A172 (cell line): ENCODE results near the gene GRM3. TPM values are rescaled to one million over a fixed set of nuclear protein-coding genes. Genes with fewer than 3 reads are reported as not detected.

ENCODE experiments used
- DNase-seq: peaks from one replicate; pipeline ENCODE4 v3.0.0-alpha.2; 2015; ENCODE audit warnings: low spot score
- total RNA-seq: library from RNA; depleted of rRNA; stranded (reverse); fragments of >200 nt; shearing (Covaris generic); gene quantifications from 2 replicates; pipeline ENCODE4 v1.2.3, GENCODE V29; 2014

GRM3 gene
- total RNA-seq, 1 experiment from 2014 or later, result not detected

DNA sequence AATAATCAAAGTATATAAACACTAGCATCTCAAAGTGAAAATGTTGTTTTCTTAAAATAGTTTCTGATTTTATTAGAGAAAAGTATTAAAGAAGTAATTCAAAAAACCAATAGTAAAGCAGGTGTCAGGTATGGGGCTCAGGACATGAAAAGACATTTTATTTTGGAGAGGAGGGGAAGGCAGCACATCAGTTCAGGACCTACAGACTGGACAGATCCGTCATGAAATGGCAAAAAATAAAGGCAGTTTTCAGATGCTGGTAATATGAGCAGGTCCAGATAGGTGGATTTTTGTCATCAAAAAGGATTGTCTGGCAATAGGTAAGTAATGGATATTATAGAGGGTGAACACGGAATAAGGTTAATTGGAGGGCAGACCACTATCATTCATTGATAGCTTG is 49.0 kb downstream of the GRM3 start:
- no peak for DNase-seq

DNA sequence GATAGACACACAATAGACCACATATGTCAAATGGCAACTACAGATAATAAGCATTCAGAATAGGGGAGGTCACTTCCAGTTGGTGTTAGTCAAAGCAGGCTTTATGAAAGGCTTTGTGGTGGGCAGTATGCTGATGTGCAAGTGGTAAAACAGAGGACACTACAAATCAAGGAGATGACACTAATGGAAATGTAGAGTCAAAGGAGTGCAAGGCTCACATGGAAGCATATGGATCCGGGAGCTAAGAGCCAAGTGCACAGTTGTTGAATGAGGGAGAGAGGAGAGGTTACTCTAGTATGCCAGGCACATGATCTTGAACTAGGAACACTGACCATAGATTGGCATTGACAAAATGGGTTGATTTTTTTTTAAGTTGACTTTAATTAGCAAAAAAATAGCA is 62.7 kb downstream of the GRM3 start:
- no peak for DNase-seq

DNA sequence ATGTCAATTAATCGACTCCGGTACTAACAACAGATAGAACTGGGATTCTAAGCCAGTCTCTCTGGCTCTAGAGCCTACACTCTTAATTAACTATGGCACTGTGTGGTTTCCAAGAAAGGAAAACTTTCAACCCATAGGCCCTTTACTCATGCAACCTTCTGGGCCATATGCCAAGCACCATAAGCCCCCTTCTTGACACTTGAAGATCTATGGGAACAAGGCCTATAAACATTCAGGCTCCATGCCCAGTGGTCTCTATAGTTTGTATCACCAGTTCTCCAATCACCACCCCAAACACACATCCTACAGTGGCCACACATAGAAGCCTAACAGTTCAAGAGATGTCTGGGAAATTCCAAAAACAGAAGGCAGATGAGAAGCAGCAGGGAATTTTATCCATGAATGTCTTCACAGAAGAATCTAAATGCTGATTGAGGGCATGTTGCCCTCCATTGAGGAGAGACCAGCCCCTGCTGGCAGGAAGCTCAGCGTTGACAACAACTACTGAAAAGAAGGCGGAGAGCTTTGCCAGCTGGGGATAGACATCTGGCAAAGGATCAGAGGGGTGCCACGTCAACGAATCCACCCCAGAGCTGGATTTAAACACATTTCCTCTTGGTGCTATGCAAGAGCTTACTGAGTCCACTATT is 64.4 kb downstream of the GRM3 start:
- DNase-seq, result no peak

DNA sequence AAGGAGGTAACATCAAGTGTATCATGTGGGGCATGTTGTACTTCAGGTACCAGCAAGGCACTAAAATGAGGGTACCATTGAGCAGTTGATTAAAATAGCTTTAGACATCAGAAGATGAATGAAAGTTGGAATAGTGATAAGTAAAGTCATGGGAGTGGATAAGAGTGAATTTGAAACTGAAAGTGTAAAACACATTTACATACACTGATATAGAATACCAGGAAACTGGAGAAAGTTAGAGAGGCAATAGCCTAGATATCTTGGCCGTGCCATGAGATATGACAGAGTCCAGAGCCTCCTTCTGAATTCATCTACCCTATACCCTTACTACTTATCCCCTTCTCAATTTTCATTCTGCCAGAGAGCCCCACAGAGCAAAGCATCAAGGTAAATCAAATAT is 76.6 kb downstream of the GRM3 start:
- no peak for DNase-seq

DNA sequence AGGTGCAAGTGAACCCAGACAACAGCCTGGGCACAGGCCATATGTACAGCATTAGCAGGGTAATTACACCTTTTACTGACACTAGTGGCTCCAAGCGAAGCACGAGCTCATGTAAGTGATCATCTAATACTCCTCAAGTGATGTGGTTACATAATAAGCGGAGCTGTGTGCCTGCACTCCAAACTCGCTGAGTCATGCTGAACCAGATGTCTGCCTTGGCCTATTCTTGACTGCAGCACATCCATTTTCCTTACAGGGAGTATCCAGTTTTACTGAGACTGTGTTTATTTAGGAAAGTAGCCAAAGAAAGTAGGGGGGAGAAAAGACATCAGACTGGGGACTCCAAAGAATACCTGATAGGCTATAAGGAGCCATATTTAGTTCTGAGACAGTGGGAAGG is 90.1 kb downstream of the GRM3 start:
- peak; percentile 44 for DNase-seq

DNA sequence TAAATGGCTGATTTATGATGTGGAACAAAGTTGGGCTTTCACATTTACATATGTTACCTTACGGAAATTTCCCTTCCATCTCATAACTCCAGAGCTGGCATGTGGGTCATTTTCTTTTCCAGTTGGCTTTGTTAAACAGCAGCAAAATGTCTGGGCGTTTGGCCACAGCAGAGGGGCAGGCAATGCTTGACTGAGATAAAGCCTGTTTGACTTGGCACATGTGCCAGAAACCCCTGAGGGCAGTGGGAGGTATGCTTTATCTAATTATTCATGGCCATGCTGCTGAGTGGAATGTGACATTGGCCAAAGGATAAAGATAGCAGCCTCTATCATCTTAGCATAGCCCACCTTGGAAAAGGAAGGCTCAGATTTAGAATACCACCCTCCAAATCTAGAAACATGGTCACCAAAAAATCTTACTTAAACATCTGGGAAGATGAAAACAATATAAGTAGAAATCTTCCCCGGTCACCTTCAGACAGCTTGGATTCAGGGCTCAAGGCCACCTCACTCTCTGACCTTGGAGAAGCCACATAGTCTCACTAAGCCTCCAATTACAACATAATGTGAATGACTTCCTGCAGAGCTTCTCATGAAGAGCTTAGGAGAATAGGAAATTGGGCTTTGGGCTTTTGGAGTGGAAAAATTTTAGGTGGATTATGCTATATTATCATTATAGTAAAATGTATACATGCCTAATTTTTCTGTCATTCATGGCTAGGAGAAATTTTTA is 101.5 kb downstream of the GRM3 start:
- DNase-seq, result no peak

DNA sequence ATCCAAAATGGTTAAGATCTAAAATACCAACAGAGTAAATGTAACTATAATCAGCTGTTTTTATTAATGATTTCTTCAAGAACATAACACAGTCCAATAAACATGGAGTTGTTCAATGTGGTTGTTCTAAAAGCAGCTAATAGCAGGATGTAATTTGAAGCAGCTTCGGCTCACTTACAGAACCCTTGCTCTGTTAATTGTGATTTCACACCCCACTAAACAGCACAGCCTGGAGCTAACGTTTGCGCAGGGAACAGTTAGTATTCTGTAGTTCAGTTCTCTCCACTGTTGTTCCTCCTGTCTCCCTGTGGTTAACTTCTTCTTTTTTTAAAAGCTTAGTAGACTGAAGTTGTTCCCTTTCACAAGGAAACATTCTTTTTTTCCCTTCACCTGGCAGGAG is 104.0 kb downstream of the GRM3 start:
- no peak for DNase-seq

DNA sequence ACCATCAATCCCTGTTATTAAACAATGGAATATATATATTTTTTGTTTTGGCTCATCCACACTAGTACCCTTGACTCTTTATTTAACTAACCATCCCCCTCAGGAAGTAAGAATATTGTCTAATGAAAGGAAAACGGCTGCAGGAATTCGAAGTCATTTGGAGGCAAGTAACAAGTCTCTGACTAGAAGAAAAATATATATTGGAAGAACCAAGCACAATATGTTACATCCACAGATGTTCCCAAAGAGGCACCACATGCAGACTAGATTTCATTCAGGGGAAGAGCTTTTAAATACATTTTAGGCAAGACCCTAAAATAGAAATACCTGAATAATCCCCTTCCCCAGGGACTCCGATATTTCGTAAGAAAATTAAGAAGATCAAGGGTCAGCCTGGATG is 104.5 kb downstream of the GRM3 start:
- no peak for DNase-seq

DNA sequence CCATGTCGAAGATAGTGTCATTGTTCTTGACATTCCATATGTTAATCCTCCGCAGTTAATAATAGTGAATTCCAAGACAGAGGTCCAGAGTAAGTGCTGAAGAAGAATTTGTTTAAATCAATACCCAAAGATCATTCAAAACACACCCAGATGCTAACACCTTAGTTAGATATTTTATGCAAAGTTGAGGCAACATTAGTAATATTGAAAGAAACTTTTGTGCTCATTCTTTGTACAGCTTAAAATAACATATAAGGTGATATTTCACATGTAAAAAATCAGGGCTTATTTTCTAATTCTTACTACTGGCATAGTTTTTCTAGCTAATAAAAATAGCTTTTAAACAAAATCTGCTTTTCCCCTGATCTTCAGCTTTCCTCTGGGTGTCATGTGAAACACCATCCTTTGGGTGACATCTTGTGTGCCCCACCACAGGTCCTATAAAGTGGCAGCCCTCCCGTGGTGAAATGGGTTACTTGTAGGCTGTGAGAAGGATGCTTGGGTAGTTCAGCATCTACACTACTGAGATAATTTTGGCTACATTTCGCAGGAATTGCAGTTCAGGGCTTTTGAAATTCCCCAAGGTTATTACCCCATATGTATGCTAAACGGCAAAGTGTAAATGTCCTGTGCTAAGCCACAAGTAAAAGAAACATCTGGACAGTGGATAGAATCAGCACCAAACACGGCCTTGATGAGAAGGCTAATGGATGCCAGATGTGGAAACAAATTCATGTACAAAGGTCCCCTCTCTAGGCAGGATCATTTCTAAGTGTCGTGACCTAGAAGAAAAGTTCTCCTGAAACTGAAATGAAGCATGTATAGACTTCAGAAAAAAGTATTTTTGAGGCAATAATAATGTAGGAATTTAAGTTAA is 105.4 kb downstream of the GRM3 start:
- no peak for DNase-seq

DNA sequence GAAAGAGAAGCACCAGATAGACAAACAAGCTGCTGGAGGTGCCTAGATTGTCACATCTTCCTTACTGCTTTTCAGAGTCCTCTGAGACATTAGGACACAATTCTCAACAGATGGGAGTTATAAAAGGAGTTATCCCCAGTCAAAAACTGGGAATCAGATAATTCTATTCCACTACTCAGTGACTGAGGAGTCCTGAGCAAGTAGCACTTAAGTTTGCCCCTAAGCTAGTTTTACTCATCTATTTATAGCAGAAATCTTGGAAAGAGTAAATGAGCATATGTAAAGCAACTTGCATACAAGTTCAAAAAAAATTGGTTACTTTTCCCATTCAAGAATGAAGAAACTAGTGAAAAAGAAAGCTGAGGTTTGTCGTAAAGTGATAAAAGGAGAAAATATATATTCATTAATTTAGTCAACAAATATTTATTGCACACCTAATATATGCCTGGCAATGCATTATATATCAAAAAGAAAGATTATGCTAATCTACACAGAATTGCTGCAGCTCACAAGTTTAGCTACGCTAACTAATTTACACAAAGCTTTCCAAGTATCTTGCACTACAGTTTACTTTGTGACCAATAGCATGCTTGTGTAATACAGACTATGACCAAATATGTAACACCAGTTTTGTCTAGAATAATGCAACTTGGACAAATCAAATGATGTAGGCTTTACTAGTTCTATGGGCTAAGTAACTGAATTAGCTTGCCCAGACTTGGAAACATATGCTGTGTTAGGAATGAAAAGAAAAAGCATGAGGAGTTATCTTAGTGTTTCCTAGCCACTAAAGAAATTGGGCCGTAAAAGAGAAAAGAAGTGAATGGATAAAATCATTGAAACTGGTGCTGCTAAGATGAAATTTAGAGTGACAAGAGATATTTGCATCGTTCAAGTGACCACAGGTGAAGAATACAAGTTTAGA is 106.3 kb downstream of the GRM3 start:
- DNase-seq, result no peak

DNA sequence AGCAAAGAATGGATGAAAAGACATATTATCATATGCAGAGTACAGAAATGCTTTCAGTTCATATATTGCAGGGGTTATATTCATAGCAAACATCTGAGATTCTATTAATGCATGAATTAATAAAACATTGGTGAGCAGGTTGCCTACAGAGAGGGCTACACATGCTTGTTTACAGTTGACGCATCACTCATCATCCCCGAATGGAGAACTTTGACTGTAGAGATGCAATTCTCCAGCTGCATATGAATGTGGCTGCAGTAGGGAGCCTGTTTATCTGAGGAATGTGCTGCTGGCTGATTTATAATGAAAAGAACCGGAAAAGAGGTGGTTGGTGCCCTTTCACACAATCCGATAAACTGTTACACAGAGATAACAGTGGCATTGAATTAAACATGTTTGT is 116.5 kb downstream of the GRM3 start:
- no peak for DNase-seq

DNA sequence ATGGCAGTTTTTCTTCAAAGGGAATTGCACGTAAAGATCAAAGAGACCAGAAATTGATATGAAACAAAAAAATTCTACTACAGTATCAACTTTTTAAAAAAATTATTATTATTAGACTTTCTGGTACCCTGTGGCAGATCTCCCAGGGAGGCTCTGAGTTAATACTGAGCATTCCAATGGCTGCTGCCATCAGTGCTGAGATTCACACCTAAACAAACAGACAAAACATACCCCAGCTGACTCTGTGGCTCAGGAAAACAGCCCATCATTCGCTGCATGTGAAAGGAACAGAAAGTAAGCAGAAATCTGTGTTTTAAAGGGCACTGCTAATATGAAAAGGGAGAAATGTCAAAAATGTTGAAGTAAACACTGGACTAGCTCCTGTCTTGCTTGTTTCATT is 118.4 kb downstream of the GRM3 start:
- no peak for DNase-seq

DNA sequence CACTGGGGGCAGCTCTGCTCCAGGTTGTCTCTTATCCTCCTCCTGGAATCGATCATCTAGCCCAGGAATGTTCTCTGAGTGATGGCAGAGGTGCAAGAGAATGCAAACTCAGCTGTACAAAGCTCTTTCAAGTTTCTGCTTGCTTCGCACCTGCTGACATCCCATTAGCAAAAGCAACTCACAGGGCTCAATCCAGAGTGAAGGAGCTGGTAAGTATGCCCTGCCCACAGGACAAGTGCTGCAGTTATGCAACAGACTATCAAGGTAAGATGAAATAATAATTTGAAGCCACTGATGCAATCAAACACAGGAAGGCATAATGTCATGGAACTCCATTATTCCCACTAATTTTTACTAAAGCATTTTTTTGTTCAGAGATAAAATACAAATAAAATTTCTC is 122.2 kb downstream of the GRM3 start:
- no peak for DNase-seq

DNA sequence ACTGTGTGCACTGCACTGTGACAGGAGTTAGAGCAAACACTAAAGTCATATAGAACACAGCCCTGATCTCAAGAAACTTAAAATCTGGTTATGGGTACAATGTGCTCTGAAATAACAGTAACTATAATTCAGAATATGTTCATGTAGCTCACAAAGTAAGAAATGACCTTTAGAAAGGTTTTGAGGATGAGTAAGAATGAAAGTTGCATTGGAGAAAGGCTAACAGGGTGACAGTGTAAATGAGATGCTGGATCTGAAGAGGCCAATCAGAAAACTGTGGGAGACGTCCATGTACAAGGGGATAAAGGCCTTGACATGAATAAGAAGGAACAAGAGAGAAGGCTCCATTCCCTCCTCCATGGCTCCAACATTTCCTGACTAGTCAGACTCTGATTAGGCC is 124.7 kb downstream of the GRM3 start:
- no peak for DNase-seq

DNA sequence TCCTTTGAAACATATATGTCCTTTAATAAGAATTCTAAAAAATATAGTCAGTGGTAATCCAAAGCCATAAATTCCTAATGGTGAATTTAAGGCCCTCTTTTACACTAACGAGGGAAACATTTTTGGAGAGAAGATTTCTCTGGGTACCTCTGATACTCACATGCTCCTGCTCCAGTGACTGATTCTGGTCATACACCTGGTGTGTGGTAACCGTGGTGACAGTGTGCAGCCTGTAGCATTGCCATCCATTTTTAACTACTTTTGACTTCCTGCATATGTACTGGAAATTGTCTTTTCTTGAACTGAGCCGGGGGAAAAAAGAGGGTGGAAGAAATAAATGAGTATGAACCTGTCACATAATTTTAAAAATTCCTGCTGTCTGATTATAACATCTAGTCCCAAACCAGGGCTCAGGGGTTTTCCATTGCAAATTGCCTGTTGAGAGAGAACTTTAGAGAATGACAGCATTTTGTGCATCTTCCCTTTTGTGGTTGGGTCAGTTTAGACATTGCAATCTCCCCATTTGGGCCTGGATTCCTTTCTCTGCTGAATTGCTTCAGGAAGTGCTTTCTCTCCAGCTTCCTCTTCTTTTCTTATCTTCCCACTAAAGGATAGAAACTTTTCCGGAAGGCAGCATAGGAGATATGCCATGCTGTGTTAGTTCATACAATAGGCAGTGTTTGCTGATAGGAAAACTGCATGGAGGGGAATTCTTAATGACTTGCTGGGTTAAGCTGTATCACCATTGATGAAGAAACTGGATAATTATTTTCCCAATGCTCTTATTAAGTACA is 125.5 kb downstream of the GRM3 start:
- no peak for DNase-seq

DNA sequence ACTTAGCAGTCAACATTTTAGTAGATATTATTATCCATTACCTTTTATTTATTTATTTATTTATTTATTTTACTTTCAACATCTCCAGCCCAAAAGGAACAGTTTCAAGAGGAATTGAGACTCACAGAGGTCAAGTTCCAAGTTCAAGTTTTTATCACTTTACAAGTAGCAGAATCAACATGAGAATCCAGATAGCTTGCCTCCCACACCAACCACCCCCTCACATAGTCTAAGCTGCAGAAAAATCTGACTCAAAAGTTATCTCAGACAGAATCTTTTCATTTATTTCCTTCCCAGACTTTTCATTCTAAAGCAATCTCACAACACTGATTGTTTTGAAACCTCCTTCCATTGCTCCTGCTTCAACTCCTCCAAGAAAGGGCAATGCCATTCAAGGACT is 129.6 kb downstream of the GRM3 start:
- no peak for DNase-seq

DNA sequence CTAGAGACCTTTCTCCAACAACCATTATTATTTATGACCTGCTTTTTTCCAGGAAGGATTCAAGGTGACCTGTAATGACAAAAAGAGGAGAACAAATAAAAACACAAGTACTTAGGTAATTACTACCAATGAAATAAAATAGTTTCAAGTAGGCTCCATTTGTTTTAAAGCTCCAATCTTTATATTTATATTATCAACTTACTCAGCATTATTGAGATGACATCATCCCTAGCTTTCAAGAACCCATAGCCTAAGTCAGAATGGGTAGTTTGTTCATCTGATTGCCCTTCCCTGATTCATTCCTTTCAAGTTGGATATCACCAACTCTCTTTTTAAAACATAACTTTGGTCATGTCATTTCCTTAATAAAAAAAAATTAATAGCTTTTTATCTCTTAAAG is 131.5 kb downstream of the GRM3 start:
- no peak for DNase-seq

DNA sequence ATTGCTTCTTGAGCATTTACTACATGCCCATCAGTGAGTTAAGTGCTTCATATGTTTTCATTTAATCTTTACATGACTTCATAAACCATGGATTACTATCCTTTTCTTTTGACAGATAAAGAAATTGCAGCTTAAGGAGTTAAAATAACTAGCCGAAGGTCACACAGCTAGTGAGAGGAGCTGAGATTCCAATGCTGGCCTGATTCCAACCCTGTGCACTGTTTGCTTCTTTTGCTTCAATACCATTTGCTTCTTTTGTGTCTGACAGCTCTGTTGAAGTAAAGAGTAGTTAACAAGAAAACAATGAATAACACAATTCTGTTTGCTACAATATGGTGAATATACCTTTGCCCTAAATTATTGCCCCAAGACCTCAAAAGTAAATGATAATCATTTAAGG is 132.4 kb downstream of the GRM3 start:
- DNase-seq, result no peak

DNA sequence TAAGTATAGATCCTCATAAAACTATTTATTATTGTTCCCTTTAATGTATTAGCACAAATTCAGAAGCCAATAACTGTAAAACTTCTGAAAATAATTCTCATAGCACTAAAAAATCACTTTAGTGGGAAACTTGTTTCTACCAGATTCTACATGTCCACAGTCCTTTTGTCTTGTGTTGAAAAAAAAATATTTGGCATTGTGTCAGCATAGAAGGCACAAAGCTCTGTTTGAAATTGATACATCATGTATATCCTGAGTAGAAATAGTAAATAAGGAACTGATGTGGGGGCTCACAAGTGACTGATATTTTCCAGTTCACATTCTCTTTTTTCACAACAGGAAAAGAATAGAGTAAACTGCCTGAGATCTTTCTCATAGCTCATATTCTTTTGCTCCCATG is 134.6 kb downstream of the GRM3 start:
- DNase-seq, result no peak

DNA sequence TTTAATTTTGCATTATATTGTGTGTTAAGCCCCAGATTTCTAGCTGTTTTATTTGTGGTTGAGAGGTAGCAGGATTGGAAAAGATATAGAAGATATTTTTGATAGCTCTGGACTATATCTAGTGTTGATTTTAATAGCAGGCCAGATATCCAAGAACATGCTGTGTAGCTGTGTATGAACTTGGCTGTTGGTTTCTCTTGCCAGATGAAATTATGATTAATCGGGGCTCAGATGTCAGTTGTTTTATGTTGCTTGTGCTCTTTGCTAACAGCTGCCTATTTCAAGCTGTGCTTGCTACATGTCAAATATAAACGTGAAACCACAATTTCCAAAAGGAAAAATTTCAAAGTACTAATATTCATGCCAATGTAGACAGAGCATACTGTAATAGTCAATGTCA is 141.1 kb downstream of the GRM3 start:
- DNase-seq, result no peak

DNA sequence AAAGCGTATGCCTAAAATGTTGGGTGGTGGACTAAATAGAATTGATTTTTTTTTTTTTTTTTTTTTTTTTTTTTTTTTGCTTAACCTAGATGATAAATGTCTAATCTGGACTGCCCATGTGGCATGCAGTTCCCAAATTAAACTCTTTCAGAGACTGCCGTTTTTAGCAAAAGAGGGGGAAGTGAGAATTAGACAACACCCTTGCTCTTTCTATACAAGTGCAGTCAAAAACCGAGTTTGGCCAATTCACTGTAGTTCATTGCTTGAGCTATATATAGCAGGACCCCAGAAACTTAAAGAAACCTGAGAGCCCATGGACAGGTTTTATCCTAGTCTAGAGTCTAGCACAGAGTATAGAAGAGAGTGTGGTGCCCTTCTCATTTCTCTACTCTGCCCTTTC is 141.9 kb downstream of the GRM3 start:
- no peak for DNase-seq
